Adrenal gland (tissue), 5 donors: Measurements from ENCODE around the gene ACAN.

ENCODE experiments used
- CTCF ChIP-seq, 6 experiments: fragments of 450-650 bp in 4 of 6; fragments of 200-600 bp in 2 of 6; sonication (generic) in 1 of 6; IDR thresholded peaks; 1 replicate in 5 of 6; 2 replicates in 1 of 6; pipeline versions ENCODE4 v1.5.1 to v1.8.0; 2016 to 2021; ENCODE audit warnings: antibody characterized with exemption in 6 of 6, mild to moderate bottlenecking in 2 of 6, moderate library complexity in 1 of 6
- POLR2A ChIP-seq, 2 donors: fragments of 450-650 bp; IDR thresholded peaks; one replicate each; pipeline ENCODE4 v1.6.1; 2017; ENCODE audit warnings: antibody characterized with exemption in 2 of 2, mild to moderate bottlenecking in 2 of 2, moderate library complexity in 1 of 2
- donor health status: DM: no; HTN: no; CAD: no.

GRCh38 chr15:88830016-88830415 is 26.8 kb downstream of the ACAN start:
- TF ChIP-seq CTCF (IDR thresholded peaks at IDR 0.05) (no peak), POLR2A (IDR thresholded peaks at IDR 0.05) (no peak)
